Measurements from ENCODE around the gene ATP1B2.
A peak's percentile ranks its signal among the peaks of the same experiment; 100 is the strongest.

The ATP1B2 gene

GRCh38 chr17:7687072-7687907 lies 36.6 kb downstream of the ATP1B2 start, which contains the start of gene TP53:
TSS of gene TP53 (minus strand) at chr17:7687490. CDS start at chr17:7676594, 10,896 bp downstream.
- peaks cover 21 to 23% of the 10 kb centered on the region in 2 donors for H3K4me1 ChIP-seq (ENCODE audit: control insufficient read depth in 1 of 2, insufficient read depth in 2 of 2, low read length in 2 of 2)
- peak within 1 kb of the TSS; percentile 94 to 99 for H3K4me3 ChIP-seq (ENCODE audit: low read depth in 1 of 2, low read length in 2 of 2)
- no peaks in the 10 kb centered on the region for H3K27me3 ChIP-seq (ENCODE audit: low read depth, low read length)
- peak within 1 kb of the TSS; percentile 99 for H3K27ac ChIP-seq (ENCODE audit: low read length)
- no peaks in the 10 kb centered on the region for H3K9me3 ChIP-seq (ENCODE audit: control insufficient read depth in 1 of 2, low read length in 2 of 2)
- peaks cover 0 to 4% of the 10 kb centered on the region in 2 donors for H3K36me3 ChIP-seq (ENCODE audit: control insufficient read depth in 1 of 2, insufficient read depth in 2 of 2, low read length in 2 of 2)

GRCh38 chr17:7687908-7688807 lies 37.4 kb downstream of the ATP1B2 start, which contains the start of gene WRAP53:
TSS of gene WRAP53 (plus strand) at chr17:7688477. CDS start at chr17:7688649, 172 bp downstream.
- Histone ChIP-seq H3K36me3 (ENCODE audit: control insufficient read depth in 1 of 2, insufficient read depth in 2 of 2, low read length in 2 of 2) (peaks cover 0 to 4% of the 10 kb centered on the region in 2 donors), H3K27me3 (ENCODE audit: low read depth, low read length) (no peaks in the 10 kb centered on the region), H3K4me1 (ENCODE audit: control insufficient read depth in 1 of 2, insufficient read depth in 2 of 2, low read length in 2 of 2) (peaks cover 21 to 23% of the 10 kb centered on the region in 2 donors), H3K4me3 (ENCODE audit: low read depth in 1 of 2, low read length in 2 of 2) (peak within 1 kb of the TSS; percentile 94 to 99), H3K9me3 (ENCODE audit: control insufficient read depth in 1 of 2, low read length in 2 of 2) (no peaks in the 10 kb centered on the region), H3K27ac (ENCODE audit: low read length) (peak within 1 kb of the TSS; percentile 99)

GRCh38 chr17:7688808-7689316 lies 38.1 kb downstream of the ATP1B2 start:
- no peaks in the 10 kb centered on the region for H3K27me3 ChIP-seq (ENCODE audit: low read depth, low read length)

GRCh38 chr17:7695586-7695985 lies 44.9 kb downstream of the ATP1B2 start:
- H3K36me3 ChIP-seq (ENCODE audit: control insufficient read depth in 1 of 2, insufficient read depth in 2 of 2, low read length in 2 of 2) = peaks cover 6 to 8% of the 10 kb centered on the region in 2 donors
- H3K9me3 ChIP-seq (ENCODE audit: control insufficient read depth in 1 of 2, low read length in 2 of 2) = no peaks in the 10 kb centered on the region
- H3K27me3 ChIP-seq (ENCODE audit: low read depth, low read length) = no peaks in the 10 kb centered on the region

More at GRCh38 chr17:7688808-7689316, 38.1 kb downstream of the ATP1B2 start:
- Histone ChIP-seq H3K9me3 (ENCODE audit: control insufficient read depth in 1 of 2, low read length in 2 of 2) (no peaks in the 10 kb centered on the region), H3K4me1 (ENCODE audit: control insufficient read depth in 1 of 2, insufficient read depth in 2 of 2, low read length in 2 of 2) (peaks cover 21 to 23% of the 10 kb centered on the region in 2 donors), H3K36me3 (ENCODE audit: control insufficient read depth in 1 of 2, insufficient read depth in 2 of 2, low read length in 2 of 2) (peaks cover 0 to 4% of the 10 kb centered on the region in 2 donors), H3K27ac (ENCODE audit: low read length) (peak overlapping the region; percentile 60), H3K4me3 (ENCODE audit: low read depth in 1 of 2, low read length in 2 of 2) (peak overlapping the region; percentile 94 to 99)

GRCh38 chr17:7697828-7698588 lies 47.3 kb downstream of the ATP1B2 start:
- no peak overlapping the region for H3K4me3 ChIP-seq (ENCODE audit: low read depth in 1 of 2, low read length in 2 of 2)

More at GRCh38 chr17:7695586-7695985, 44.9 kb downstream of the ATP1B2 start:
- Histone ChIP-seq H3K4me3 (ENCODE audit: low read depth in 1 of 2, low read length in 2 of 2) (no peak overlapping the region), H3K4me1 (ENCODE audit: control insufficient read depth in 1 of 2, insufficient read depth in 2 of 2, low read length in 2 of 2) (no peaks in the 10 kb centered on the region), H3K27ac (ENCODE audit: low read length) (no peak overlapping the region)

GRCh38 chr17:7700510-7700909 lies 49.8 kb downstream of the ATP1B2 start:
- no peak overlapping the region for H3K27ac ChIP-seq (ENCODE audit: low read length)
- peaks cover 15% of the 10 kb centered on the region for H3K27me3 ChIP-seq (ENCODE audit: low read depth, low read length)

More at GRCh38 chr17:7697828-7698588, 47.3 kb downstream of the ATP1B2 start:
- Histone ChIP-seq H3K9me3 (ENCODE audit: control insufficient read depth in 1 of 2, low read length in 2 of 2) (no peaks in the 10 kb centered on the region), H3K27ac (ENCODE audit: low read length) (no peak overlapping the region), H3K27me3 (ENCODE audit: low read depth, low read length) (no peaks in the 10 kb centered on the region), H3K4me1 (ENCODE audit: control insufficient read depth in 1 of 2, insufficient read depth in 2 of 2, low read length in 2 of 2) (no peaks in the 10 kb centered on the region), H3K36me3 (ENCODE audit: control insufficient read depth in 1 of 2, insufficient read depth in 2 of 2, low read length in 2 of 2) (peaks cover 12 to 21% of the 10 kb centered on the region in 2 donors)

GRCh38 chr17:7701681-7702080 lies 51.0 kb downstream of the ATP1B2 start:
- peaks cover 6 to 14% of the 10 kb centered on the region in 2 donors for H3K36me3 ChIP-seq (ENCODE audit: control insufficient read depth in 1 of 2, insufficient read depth in 2 of 2, low read length in 2 of 2)

More at GRCh38 chr17:7700510-7700909, 49.8 kb downstream of the ATP1B2 start:
- Histone ChIP-seq H3K9me3 (ENCODE audit: control insufficient read depth in 1 of 2, low read length in 2 of 2) (no peaks in the 10 kb centered on the region), H3K4me1 (ENCODE audit: control insufficient read depth in 1 of 2, insufficient read depth in 2 of 2, low read length in 2 of 2) (peaks cover 0 to 12% of the 10 kb centered on the region in 2 donors), H3K36me3 (ENCODE audit: control insufficient read depth in 1 of 2, insufficient read depth in 2 of 2, low read length in 2 of 2) (peaks cover 11 to 18% of the 10 kb centered on the region in 2 donors), H3K4me3 (ENCODE audit: low read depth in 1 of 2, low read length in 2 of 2) (no peak overlapping the region)

GRCh38 chr17:7702776-7703175 lies 52.0 kb downstream of the ATP1B2 start:
- Histone ChIP-seq H3K27ac (ENCODE audit: low read length) (no peak overlapping the region), H3K36me3 (ENCODE audit: control insufficient read depth in 1 of 2, insufficient read depth in 2 of 2, low read length in 2 of 2) (peaks cover 6 to 14% of the 10 kb centered on the region in 2 donors), H3K27me3 (ENCODE audit: low read depth, low read length) (peaks cover 30% of the 10 kb centered on the region)

More at GRCh38 chr17:7701681-7702080, 51.0 kb downstream of the ATP1B2 start:
- H3K27ac ChIP-seq (ENCODE audit: low read length) = no peak overlapping the region
- no peaks in the 10 kb centered on the region for H3K9me3 ChIP-seq (ENCODE audit: control insufficient read depth in 1 of 2, low read length in 2 of 2)
- H3K4me1 ChIP-seq (ENCODE audit: control insufficient read depth in 1 of 2, insufficient read depth in 2 of 2, low read length in 2 of 2) = peaks cover 0 to 14% of the 10 kb centered on the region in 2 donors
- no peak overlapping the region for H3K4me3 ChIP-seq (ENCODE audit: low read depth in 1 of 2, low read length in 2 of 2)
- peaks cover 27% of the 10 kb centered on the region for H3K27me3 ChIP-seq (ENCODE audit: low read depth, low read length)

GRCh38 chr17:7703584-7704479 lies 53.1 kb downstream of the ATP1B2 start:
- peaks cover 0 to 14% of the 10 kb centered on the region in 2 donors for H3K4me1 ChIP-seq (ENCODE audit: control insufficient read depth in 1 of 2, insufficient read depth in 2 of 2, low read length in 2 of 2)
- no peaks in the 10 kb centered on the region for H3K9me3 ChIP-seq (ENCODE audit: control insufficient read depth in 1 of 2, low read length in 2 of 2)
- H3K27ac ChIP-seq (ENCODE audit: low read length) = no peak overlapping the region
- peaks cover 30% of the 10 kb centered on the region for H3K27me3 ChIP-seq (ENCODE audit: low read depth, low read length)
- no peak overlapping the region for H3K4me3 ChIP-seq (ENCODE audit: low read depth in 1 of 2, low read length in 2 of 2)
- peaks cover 6 to 14% of the 10 kb centered on the region in 2 donors for H3K36me3 ChIP-seq (ENCODE audit: control insufficient read depth in 1 of 2, insufficient read depth in 2 of 2, low read length in 2 of 2)

More at GRCh38 chr17:7702776-7703175, 52.0 kb downstream of the ATP1B2 start:
- peaks cover 0 to 14% of the 10 kb centered on the region in 2 donors for H3K4me1 ChIP-seq (ENCODE audit: control insufficient read depth in 1 of 2, insufficient read depth in 2 of 2, low read length in 2 of 2)
- no peak overlapping the region for H3K4me3 ChIP-seq (ENCODE audit: low read depth in 1 of 2, low read length in 2 of 2)
- no peaks in the 10 kb centered on the region for H3K9me3 ChIP-seq (ENCODE audit: control insufficient read depth in 1 of 2, low read length in 2 of 2)
